DND-41 (cell line): Measurements from ENCODE around the gene LAMTOR5.
"Not testable (repeated sequence)": the region's sequence is repeated elsewhere in the genome, so short reads cannot be mapped to it uniquely, and the experiment has no call there.

Experiments used
- ATAC-seq: fragments of 200-7000 bp; cut with Tn5 transposase; 3 replicates; pipeline ENCODE4 v1.9.1; 2021; ENCODE audit warnings: low read depth; ENCODE audit not compliant: insufficient read depth
- DNase-seq: peaks from one replicate; pipeline ENCODE4 v3.0.0-alpha.2; 2020
- H2AFZ ChIP-seq: 2 replicates; pipeline ENCODE4 v1.6.0; 2012; ENCODE audit warnings: low read depth, low read length
- H3K27ac ChIP-seq: 2 replicates; pipeline ENCODE4 v1.5.1; 2012; ENCODE audit warnings: low read length, inconsistent platforms
- H3K27me3 ChIP-seq: fragments of 200-600 bp; sonication (generic); 2 replicates; pipeline ENCODE4 v1.6.0; 2012; ENCODE audit warnings: low read length, mild to moderate bottlenecking, inconsistent platforms; ENCODE audit not compliant: insufficient read depth, poor library complexity
- H3K36me3 ChIP-seq: 2 replicates; pipeline ENCODE4 v1.5.1; 2012; ENCODE audit warnings: low read length, inconsistent platforms; ENCODE audit not compliant: insufficient read depth
- H3K4me1 ChIP-seq: 2 replicates; pipeline ENCODE4 v1.5.1; 2012; ENCODE audit warnings: mild to moderate bottlenecking, low read length; ENCODE audit not compliant: insufficient read depth
- H3K4me2 ChIP-seq: 2 replicates; pipeline ENCODE4 v1.6.0; 2012; ENCODE audit warnings: mild to moderate bottlenecking, moderate library complexity, low read length, inconsistent platforms; ENCODE audit not compliant: insufficient read depth
- H3K4me3 ChIP-seq, 2 experiments: fragments of 200-600 bp in 1 of 2; shearing (Covaris generic) in 1 of 2; 2 replicates each; pipeline ENCODE4 v1.5.1; 2012 to 2016; ENCODE audit warnings: inconsistent platforms in 2 of 2, low read length in 2 of 2, mild to moderate bottlenecking in 2 of 2, low read depth in 1 of 2, moderate library complexity in 1 of 2
- H3K79me2 ChIP-seq: 2 replicates; pipeline ENCODE4 v1.6.0; 2012; ENCODE audit warnings: low read length, inconsistent platforms; ENCODE audit not compliant: insufficient read depth
- H3K9ac ChIP-seq: 2 replicates; pipeline ENCODE4 v1.6.0; 2012; ENCODE audit warnings: low read depth, mild to moderate bottlenecking, inconsistent platforms, low read length, moderate library complexity
- H3K9me3 ChIP-seq: 2 replicates; pipeline ENCODE4 v1.5.1; 2012; ENCODE audit warnings: low read length, moderate library complexity, mild to moderate bottlenecking, inconsistent platforms; ENCODE audit not compliant: insufficient read depth, severe bottlenecking
- H4K20me1 ChIP-seq: 2 replicates; pipeline ENCODE4 v1.6.0; 2012; ENCODE audit warnings: low read length; ENCODE audit not compliant: insufficient read depth
- CTCF ChIP-seq: IDR thresholded peaks from 2 replicates; pipeline ENCODE4 v1.5.1; 2012; ENCODE audit warnings: borderline replicate concordance, low read length, moderate library complexity, mild to moderate bottlenecking; ENCODE audit not compliant: poor library complexity, severe bottlenecking; ENCODE audit errors: extremely low read depth
- EZH2 ChIP-seq: IDR thresholded peaks from 3 replicates; pipeline ENCODE4 v1.6.1; 2012; ENCODE audit warnings: borderline replicate concordance, low read depth, mild to moderate bottlenecking, moderate library complexity, low read length, inconsistent platforms; ENCODE audit not compliant: severe bottlenecking

Gene LAMTOR5

GRCh38 chr1:110441888-110442287, 34.4 kb upstream of the LAMTOR5 start:
- no peaks in the 10 kb centered on the region for H3K4me1 ChIP-seq
- no peaks in the 10 kb centered on the region for H3K36me3 ChIP-seq
- H3K9ac ChIP-seq: no peak overlapping the region
- no peak overlapping the region for H3K4me2 ChIP-seq
- TF ChIP-seq CTCF: no peak
- TF ChIP-seq EZH2: no peak
- DNase-seq: no peak
- no peak overlapping the region for H3K27ac ChIP-seq
- H4K20me1 ChIP-seq: no peaks in the 10 kb centered on the region
- no peak overlapping the region for H2AFZ ChIP-seq
- no peak for ATAC-seq
- no peak overlapping the region for H3K4me3 ChIP-seq
- no peaks in the 10 kb centered on the region for H3K9me3 ChIP-seq
- peaks cover 35% of the 10 kb centered on the region for H3K27me3 ChIP-seq
- no peaks in the 10 kb centered on the region for H3K79me2 ChIP-seq

- DNase-seq (no peak), ATAC-seq (no peak)
- Histone ChIP-seq H3K9me3 (no peaks in the 10 kb centered on the region), H3K4me2 (no peak overlapping the region), H3K79me2 (no peaks in the 10 kb centered on the region), H2AFZ (no peak overlapping the region), H4K20me1 (no peaks in the 10 kb centered on the region), H3K36me3 (no peaks in the 10 kb centered on the region), H3K4me1 (no peaks in the 10 kb centered on the region), H3K27me3 (peaks cover 38% of the 10 kb centered on the region), H3K9ac (no peak overlapping the region), H3K27ac (no peak overlapping the region), H3K4me3 (no peak overlapping the region)
- no peak for TF ChIP-seq CTCF
- no peak for TF ChIP-seq EZH2
These were observed 33.4 kb upstream of the LAMTOR5 start for GRCh38 chr1:110440877-110441276.

- H3K9ac ChIP-seq, ATAC-seq, DNase-seq, H2AFZ ChIP-seq, H3K4me2 ChIP-seq, H3K79me2 ChIP-seq, H3K9me3 ChIP-seq, H3K27ac ChIP-seq, H4K20me1 ChIP-seq, H3K4me3 ChIP-seq, H3K36me3 ChIP-seq, H3K4me1 ChIP-seq: not testable (repeated sequence)
- H3K27me3 ChIP-seq: peaks cover 41% of the 10 kb centered on the region
These were observed 32.4 kb upstream of the LAMTOR5 start for GRCh38 chr1:110439873-110440272.

GRCh38 chr1:110438893-110439292, 31.4 kb upstream of the LAMTOR5 start:
- no peak for DNase-seq
- H4K20me1 ChIP-seq: no peaks in the 10 kb centered on the region
- ATAC-seq: no peak

GRCh38 chr1:110437645-110438299, 30.3 kb upstream of the LAMTOR5 start:
- H3K9ac ChIP-seq, H3K79me2 ChIP-seq: not testable (repeated sequence)

More at GRCh38 chr1:110438893-110439292, 31.4 kb upstream of the LAMTOR5 start:
- no peaks in the 10 kb centered on the region for H3K36me3 ChIP-seq
- H2AFZ ChIP-seq: no peak overlapping the region
- H3K79me2 ChIP-seq: no peaks in the 10 kb centered on the region
- TF ChIP-seq EZH2 (no peak), CTCF (no peak)
- no peak overlapping the region for H3K9ac ChIP-seq
- no peaks in the 10 kb centered on the region for H3K4me1 ChIP-seq
- no peak overlapping the region for H3K4me3 ChIP-seq
- no peak overlapping the region for H3K4me2 ChIP-seq
- H3K27ac ChIP-seq: no peak overlapping the region
- H3K27me3 ChIP-seq: peaks cover 41% of the 10 kb centered on the region
- no peaks in the 10 kb centered on the region for H3K9me3 ChIP-seq

More at GRCh38 chr1:110437645-110438299, 30.3 kb upstream of the LAMTOR5 start:
- H3K27ac ChIP-seq, H3K4me3 ChIP-seq, DNase-seq, H3K36me3 ChIP-seq, H3K9me3 ChIP-seq, H2AFZ ChIP-seq, H4K20me1 ChIP-seq, ATAC-seq, H3K4me2 ChIP-seq, H3K4me1 ChIP-seq: not testable (repeated sequence)
- H3K27me3 ChIP-seq: peaks cover 39% of the 10 kb centered on the region
